PC-9 (cell line): ENCODE measurements around the gene LIN54.

Experiments
- CTCF ChIP-seq: fragments of 200-600 bp; sonication (generic); conservative IDR thresholded peaks from 2 replicates; pipeline ENCODE4 v1.6.1; 2017; ENCODE audit warnings: mixed run types, antibody characterized with exemption, mild to moderate bottlenecking, moderate library complexity
- EZH2 ChIP-seq: fragments of 200-600 bp; sonication (generic); IDR thresholded peaks from 2 replicates; pipeline ENCODE4 v1.8.0; 2017; ENCODE audit warnings: antibody characterized with exemption, low read depth

- TF ChIP-seq EZH2 (no peak), CTCF (no peak)
Measured at GRCh38 chr4:82891707-82892466, 118.7 kb downstream of the LIN54 start.
